ENCODE results near the gene NPHP1.
"Not testable (repeated sequence)": the region's sequence is repeated elsewhere in the genome, so short reads cannot be mapped to it uniquely, and the experiment has no call there.

The NPHP1 gene

GRCh38 chr2:110075896-110076295 is 128.9 kb downstream of the NPHP1 start:
- not testable (repeated sequence) for H3K27me3 ChIP-seq (ENCODE audit: low read length); H3K4me3 ChIP-seq (ENCODE audit: insufficient read depth, low read length, poor library complexity, severe bottlenecking); H3K9me2 ChIP-seq (replicated peaks; ENCODE audit: insufficient read depth, low read length); H3K27ac ChIP-seq (ENCODE audit: low read depth, low read length); H4K20me1 ChIP-seq (ENCODE audit: low read depth, low read length); H3K79me2 ChIP-seq (ENCODE audit: insufficient read depth, low read length); H3F3A ChIP-seq (ENCODE audit: insufficient read depth); H2AFZ ChIP-seq (ENCODE audit: low read depth, low read length, severe bottlenecking); H3K9me3 ChIP-seq (ENCODE audit: insufficient read depth, low read length); H3K9ac ChIP-seq (ENCODE audit: low read length); H3K36me3 ChIP-seq (ENCODE audit: low read length); H3K4me2 ChIP-seq (ENCODE audit: low read depth, low read length, poor library complexity, severe bottlenecking)
